K562 (cell line): Measurements from ENCODE around the gene CTSZ. TPM values are rescaled to one million over a fixed set of nuclear protein-coding genes. Genes with fewer than 3 reads are reported as not detected.

Experiments
- CHD1 ChIP-seq: fragments of 200-600 bp; sonication (generic); IDR thresholded peaks from one replicate; pipeline ENCODE4 v1.6.1; 2012; ENCODE audit warnings: mild to moderate bottlenecking, moderate library complexity, low read length, inconsistent platforms
- FOXA3 ChIP-seq, 2 experiments: fragments of 450-650 bp in 1 of 2; sonication (generic) in 1 of 2; formaldehyde crosslinking; IDR thresholded peaks in 1 of 2; conservative IDR thresholded peaks in 1 of 2; 2 replicates each; pipeline versions ENCODE4 v1.4.0 to v1.8.0; 2020 to 2022; ENCODE audit warnings: mild to moderate bottlenecking in 2 of 2, missing genetic modification reagents in 1 of 2
- GTF2E2 ChIP-seq: fragments of 200-800 bp; sonication (Bioruptor generic); IDR thresholded peaks from 2 replicates; pipeline ENCODE4 v1.6.1; 2016; ENCODE audit warnings: missing genetic modification characterization, missing compliant biosample characterization
- HMG20B ChIP-seq: fragments of 250-450 bp; sonication (Bioruptor Pico); IDR thresholded peaks from 2 replicates; pipeline ENCODE4 v1.5.0; 2021; ENCODE audit warnings: mild to moderate bottlenecking
- HNRNPK ChIP-seq: fragments of 200-400 bp; formaldehyde crosslinking; IDR thresholded peaks from one replicate; pipeline ENCODE4 v1.6.1; 2018; ENCODE audit warnings: mild to moderate bottlenecking, low read depth, low read length; ENCODE audit not compliant: poor library complexity, severe bottlenecking
- LCOR ChIP-seq: sonication (generic); formaldehyde crosslinking; IDR thresholded peaks from 2 replicates; pipeline ENCODE4 v1.8.0; 2022; ENCODE audit warnings: mild to moderate bottlenecking, missing genetic modification reagents
- MYNN ChIP-seq, 2 experiments: sonication (generic); formaldehyde crosslinking in 1 of 2; IDR thresholded peaks; 2 replicates each; pipeline versions ENCODE4 v1.5.0 to v1.6.1; 2016 to 2020; ENCODE audit warnings: antibody characterized with exemption in 1 of 2, missing genetic modification reagents in 1 of 2
- NFIC ChIP-seq: fragments of 450-650 bp; IDR thresholded peaks from 2 replicates; pipeline ENCODE4 v1.6.1; 2017; ENCODE audit warnings: mild to moderate bottlenecking, inconsistent platforms
- NUFIP1 ChIP-seq: fragments of 450-650 bp; IDR thresholded peaks from 2 replicates; pipeline ENCODE4 v1.6.1; 2018; ENCODE audit not compliant: partially characterized antibody
- PPARD ChIP-seq: fragments of 250-450 bp; sonication (Bioruptor Pico); IDR thresholded peaks from 2 replicates; pipeline ENCODE4 v1.8.0; 2022; ENCODE audit warnings: inconsistent platforms, mild to moderate bottlenecking, moderate library complexity
- SMARCC2 ChIP-seq: fragments of 450-650 bp; IDR thresholded peaks from 2 replicates; pipeline ENCODE4 v1.6.1; 2017; ENCODE audit warnings: antibody characterized with exemption, moderate library complexity, mild to moderate bottlenecking, low read depth
- STAG1 ChIP-seq: sonication (generic); formaldehyde crosslinking; IDR thresholded peaks from 2 replicates; pipeline ENCODE4 v1.5.0; 2020; ENCODE audit warnings: missing genetic modification reagents, borderline replicate concordance
- TAF15 ChIP-seq: fragments of 200-400 bp; formaldehyde crosslinking; IDR thresholded peaks from 2 replicates; pipeline ENCODE4 v1.6.1; 2017; ENCODE audit warnings: mild to moderate bottlenecking, low read depth, low read length, moderate library complexity
- ZC3H11A ChIP-seq: IDR thresholded peaks from 2 replicates; pipeline ENCODE4 v1.6.1; 2012; ENCODE audit warnings: low read depth, low read length, improper control_type of control experiment
- ZC3H4 ChIP-seq: sonication (generic); formaldehyde crosslinking; IDR thresholded peaks from 2 replicates; pipeline ENCODE4 v1.9.0; 2021; ENCODE audit warnings: missing genetic modification reagents, borderline replicate concordance
- ZNF197 ChIP-seq: fragments of 200-800 bp; sonication (Bioruptor generic); IDR thresholded peaks from 2 replicates; pipeline ENCODE4 v1.6.1; 2016; ENCODE audit warnings: low read depth, missing genetic modification characterization, missing compliant biosample characterization
- ZNF239 ChIP-seq: fragments of 250-450 bp; sonication (Bioruptor Pico); IDR thresholded peaks from 2 replicates; pipeline ENCODE4 v1.4.0; 2020; ENCODE audit warnings: mild to moderate bottlenecking
- ZSCAN32 ChIP-seq: fragments of 450-650 bp; formaldehyde crosslinking; IDR thresholded peaks from 2 replicates; pipeline ENCODE4 v1.4.0; 2020; ENCODE audit warnings: mild to moderate bottlenecking, moderate library complexity
- polyA plus RNA-seq, 8 experiments: library from polyadenylated mRNA; depleted of rRNA in 4 of 8; stranded (reverse) in 5 of 8; unstranded in 3 of 8; fragments of >200 nt; fragmentation: Nextera tagmentation in 2 of 8; fragmentation: Illumina TruSeq in 1 of 8; extraction: Ambion mirVana in 2 of 8; extraction: Trizol in 1 of 8; gene quantifications; 2 replicates each; pipeline versions ENCODE4 v1.2.1 to v1.2.3, GENCODE V29; 2011 to 2014; ENCODE audit warnings: inconsistent platforms in 1 of 8, missing spikeins in 1 of 8
- total RNA-seq, 7 experiments: library from RNA; depleted of rRNA in 6 of 7; stranded (reverse); fragments of >200 nt in 6 of 7; fragmentation: Illumina TruSeq in 2 of 7; extraction: Trizol in 2 of 7; gene quantifications; 2 replicates each; pipeline versions ENCODE4 v1.2.1 to v1.2.3, GENCODE V29; 2011 to 2021; ENCODE audit warnings: low replicate concordance in 1 of 7
- TF ChIP-seq, protein P1 (sequence below): sonication (generic); formaldehyde crosslinking; IDR thresholded peaks from 2 replicates; pipeline ENCODE4 v1.8.0; 2022; ENCODE audit warnings: mild to moderate bottlenecking, low read depth, missing genetic modification reagents
- TF ChIP-seq, protein P2 (sequence below): sonication (generic); formaldehyde crosslinking; IDR thresholded peaks from 2 replicates; pipeline ENCODE4 v1.4.0; 2020; ENCODE audit warnings: mild to moderate bottlenecking, missing genetic modification reagents
- TF ChIP-seq, protein P3 (sequence below): fragments of 450-650 bp; formaldehyde crosslinking; IDR thresholded peaks from 2 replicates; pipeline ENCODE4 v1.4.0; 2020; ENCODE audit warnings: mild to moderate bottlenecking, moderate library complexity
- TF ChIP-seq, protein P4 (sequence below): fragments of 450-650 bp; IDR thresholded peaks from 2 replicates; pipeline ENCODE4 v1.6.1; 2016; ENCODE audit warnings: borderline replicate concordance

CTSZ gene
- total and polyA plus RNA-seq, 9 of the 15 experiments (the other 6 are each of a cell fraction or from before 2014, with no cell fraction given): 1.6 to 143 (median 82.8) TPM

DNA sequence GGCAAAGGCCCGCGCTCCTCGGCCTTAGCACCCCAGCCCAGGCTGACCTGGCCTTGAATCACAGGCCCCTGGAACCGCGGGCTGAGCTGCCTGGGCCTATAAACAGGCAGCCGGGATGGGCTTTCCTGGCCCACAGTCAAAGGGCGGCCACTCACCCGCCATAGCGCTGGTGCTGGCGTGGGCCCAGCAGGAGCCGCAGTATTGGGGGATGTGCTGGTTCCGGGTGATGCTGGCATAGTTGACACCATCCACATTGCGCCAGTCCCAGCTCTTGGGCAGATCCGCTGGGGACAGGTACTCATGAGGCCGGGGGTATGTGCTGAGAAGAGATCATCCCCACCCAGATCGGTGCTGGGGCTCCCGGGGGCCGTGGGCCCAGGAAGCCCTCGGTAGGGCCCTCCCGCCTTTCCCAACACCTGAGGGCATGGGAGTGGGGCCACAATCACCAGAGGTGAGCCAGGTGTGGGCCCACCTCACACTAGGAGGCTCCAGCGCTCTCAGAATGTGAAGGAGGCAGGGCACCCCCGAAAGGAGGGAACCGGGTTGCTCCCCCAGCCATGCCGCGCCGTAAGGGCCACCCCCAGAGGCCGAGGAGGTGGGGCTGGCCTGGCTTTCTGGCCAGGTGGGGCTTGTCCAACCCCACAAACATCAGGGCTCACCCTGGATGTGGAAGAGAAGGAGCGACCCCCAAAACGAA is 739 bp downstream of the CTSZ start (continued):
- TF ChIP-seq MYNN (IDR thresholded peaks at IDR 0.05) (0 out of 2 replicates have a peak, but pooled peaks have one; percentile 23), MYNN (CRISPR knock-in tag; IDR thresholded peaks at IDR 0.05) (no peak), FOXA3 (CRISPR knock-in tag; conservative IDR thresholded peaks at IDR 0.05 in 1 of 2, IDR thresholded peaks at IDR 0.05 in 1 of 2) (no peak), PPARD (CRISPR knock-in tag) (no peak), TAF15 (no peak), CHD1 (peak; percentile 78), ZNF239 (CRISPR knock-in tag) (no peak), HMG20B (CRISPR knock-in tag) (no peak), NFIC (peak; percentile 40; the same call in 1 of the 2 replicates), ZC3H11A (no peak), ZNF197 (CRISPR knock-in tag) (no peak), GTF2E2 (tag) (no peak), ZSCAN32 (CRISPR knock-in tag) (no peak), STAG1 (0 out of 2 replicates have a peak, but pooled peaks have one; percentile 35), SMARCC2 (no peak), LCOR (CRISPR knock-in tag) (no peak), NUFIP1 (no peak), ZC3H4 (CRISPR knock-in tag) (0 out of 2 replicates have a peak, but pooled peaks have one; percentile 11), HNRNPK (no peak)
- TF ChIP-seq, protein P1, sequence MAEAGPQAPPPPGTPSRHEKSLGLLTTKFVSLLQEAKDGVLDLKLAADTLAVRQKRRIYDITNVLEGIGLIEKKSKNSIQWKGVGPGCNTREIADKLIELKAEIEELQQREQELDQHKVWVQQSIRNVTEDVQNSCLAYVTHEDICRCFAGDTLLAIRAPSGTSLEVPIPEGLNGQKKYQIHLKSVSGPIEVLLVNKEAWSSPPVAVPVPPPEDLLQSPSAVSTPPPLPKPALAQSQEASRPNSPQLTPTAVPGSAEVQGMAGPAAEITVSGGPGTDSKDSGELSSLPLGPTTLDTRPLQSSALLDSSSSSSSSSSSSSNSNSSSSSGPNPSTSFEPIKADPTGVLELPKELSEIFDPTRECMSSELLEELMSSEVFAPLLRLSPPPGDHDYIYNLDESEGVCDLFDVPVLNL (CRISPR knock-in tag): no peak
- TF ChIP-seq, protein P2, sequence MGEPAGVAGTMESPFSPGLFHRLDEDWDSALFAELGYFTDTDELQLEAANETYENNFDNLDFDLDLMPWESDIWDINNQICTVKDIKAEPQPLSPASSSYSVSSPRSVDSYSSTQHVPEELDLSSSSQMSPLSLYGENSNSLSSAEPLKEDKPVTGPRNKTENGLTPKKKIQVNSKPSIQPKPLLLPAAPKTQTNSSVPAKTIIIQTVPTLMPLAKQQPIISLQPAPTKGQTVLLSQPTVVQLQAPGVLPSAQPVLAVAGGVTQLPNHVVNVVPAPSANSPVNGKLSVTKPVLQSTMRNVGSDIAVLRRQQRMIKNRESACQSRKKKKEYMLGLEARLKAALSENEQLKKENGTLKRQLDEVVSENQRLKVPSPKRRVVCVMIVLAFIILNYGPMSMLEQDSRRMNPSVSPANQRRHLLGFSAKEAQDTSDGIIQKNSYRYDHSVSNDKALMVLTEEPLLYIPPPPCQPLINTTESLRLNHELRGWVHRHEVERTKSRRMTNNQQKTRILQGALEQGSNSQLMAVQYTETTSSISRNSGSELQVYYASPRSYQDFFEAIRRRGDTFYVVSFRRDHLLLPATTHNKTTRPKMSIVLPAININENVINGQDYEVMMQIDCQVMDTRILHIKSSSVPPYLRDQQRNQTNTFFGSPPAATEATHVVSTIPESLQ (CRISPR knock-in tag): 0 out of 2 replicates have a peak, but pooled peaks have one; percentile 37
- TF ChIP-seq, protein P3, sequence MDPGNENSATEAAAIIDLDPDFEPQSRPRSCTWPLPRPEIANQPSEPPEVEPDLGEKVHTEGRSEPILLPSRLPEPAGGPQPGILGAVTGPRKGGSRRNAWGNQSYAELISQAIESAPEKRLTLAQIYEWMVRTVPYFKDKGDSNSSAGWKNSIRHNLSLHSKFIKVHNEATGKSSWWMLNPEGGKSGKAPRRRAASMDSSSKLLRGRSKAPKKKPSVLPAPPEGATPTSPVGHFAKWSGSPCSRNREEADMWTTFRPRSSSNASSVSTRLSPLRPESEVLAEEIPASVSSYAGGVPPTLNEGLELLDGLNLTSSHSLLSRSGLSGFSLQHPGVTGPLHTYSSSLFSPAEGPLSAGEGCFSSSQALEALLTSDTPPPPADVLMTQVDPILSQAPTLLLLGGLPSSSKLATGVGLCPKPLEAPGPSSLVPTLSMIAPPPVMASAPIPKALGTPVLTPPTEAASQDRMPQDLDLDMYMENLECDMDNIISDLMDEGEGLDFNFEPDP (CRISPR knock-in tag): no peak
- TF ChIP-seq, protein P4, sequence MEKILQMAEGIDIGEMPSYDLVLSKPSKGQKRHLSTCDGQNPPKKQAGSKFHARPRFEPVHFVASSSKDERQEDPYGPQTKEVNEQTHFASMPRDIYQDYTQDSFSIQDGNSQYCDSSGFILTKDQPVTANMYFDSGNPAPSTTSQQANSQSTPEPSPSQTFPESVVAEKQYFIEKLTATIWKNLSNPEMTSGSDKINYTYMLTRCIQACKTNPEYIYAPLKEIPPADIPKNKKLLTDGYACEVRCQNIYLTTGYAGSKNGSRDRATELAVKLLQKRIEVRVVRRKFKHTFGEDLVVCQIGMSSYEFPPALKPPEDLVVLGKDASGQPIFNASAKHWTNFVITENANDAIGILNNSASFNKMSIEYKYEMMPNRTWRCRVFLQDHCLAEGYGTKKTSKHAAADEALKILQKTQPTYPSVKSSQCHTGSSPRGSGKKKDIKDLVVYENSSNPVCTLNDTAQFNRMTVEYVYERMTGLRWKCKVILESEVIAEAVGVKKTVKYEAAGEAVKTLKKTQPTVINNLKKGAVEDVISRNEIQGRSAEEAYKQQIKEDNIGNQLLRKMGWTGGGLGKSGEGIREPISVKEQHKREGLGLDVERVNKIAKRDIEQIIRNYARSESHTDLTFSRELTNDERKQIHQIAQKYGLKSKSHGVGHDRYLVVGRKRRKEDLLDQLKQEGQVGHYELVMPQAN: 0 out of 2 replicates have a peak, but pooled peaks have one; percentile 32
